ENCODE results near the gene SIAH3.

Gene SIAH3

GRCh38 chr13:45865414-45865813, 13.9 kb upstream of the SIAH3 start:
- Histone ChIP-seq H3K4me1 (ENCODE audit: control insufficient read depth, insufficient read depth, low read length, poor library complexity, severe bottlenecking) (no peaks in the 10 kb centered on the region), H3K27ac (ENCODE audit: insufficient read depth, low read length, poor library complexity, severe bottlenecking) (no peak overlapping the region), H3K4me3 (ENCODE audit: insufficient read depth, low read depth, low read length, poor library complexity, severe bottlenecking) (no peak overlapping the region), H3K9me3 (ENCODE audit: control insufficient read depth, low read length) (no peaks in the 10 kb centered on the region), H3K27me3 (replicated peaks; ENCODE audit: control insufficient read depth, insufficient read depth, low read length, poor library complexity, severe bottlenecking) (no peaks in the 10 kb centered on the region), H3K36me3 (ENCODE audit: control insufficient read depth, insufficient read depth, low read length) (no peaks in the 10 kb centered on the region)
- DNase-seq = no peak

DNA sequence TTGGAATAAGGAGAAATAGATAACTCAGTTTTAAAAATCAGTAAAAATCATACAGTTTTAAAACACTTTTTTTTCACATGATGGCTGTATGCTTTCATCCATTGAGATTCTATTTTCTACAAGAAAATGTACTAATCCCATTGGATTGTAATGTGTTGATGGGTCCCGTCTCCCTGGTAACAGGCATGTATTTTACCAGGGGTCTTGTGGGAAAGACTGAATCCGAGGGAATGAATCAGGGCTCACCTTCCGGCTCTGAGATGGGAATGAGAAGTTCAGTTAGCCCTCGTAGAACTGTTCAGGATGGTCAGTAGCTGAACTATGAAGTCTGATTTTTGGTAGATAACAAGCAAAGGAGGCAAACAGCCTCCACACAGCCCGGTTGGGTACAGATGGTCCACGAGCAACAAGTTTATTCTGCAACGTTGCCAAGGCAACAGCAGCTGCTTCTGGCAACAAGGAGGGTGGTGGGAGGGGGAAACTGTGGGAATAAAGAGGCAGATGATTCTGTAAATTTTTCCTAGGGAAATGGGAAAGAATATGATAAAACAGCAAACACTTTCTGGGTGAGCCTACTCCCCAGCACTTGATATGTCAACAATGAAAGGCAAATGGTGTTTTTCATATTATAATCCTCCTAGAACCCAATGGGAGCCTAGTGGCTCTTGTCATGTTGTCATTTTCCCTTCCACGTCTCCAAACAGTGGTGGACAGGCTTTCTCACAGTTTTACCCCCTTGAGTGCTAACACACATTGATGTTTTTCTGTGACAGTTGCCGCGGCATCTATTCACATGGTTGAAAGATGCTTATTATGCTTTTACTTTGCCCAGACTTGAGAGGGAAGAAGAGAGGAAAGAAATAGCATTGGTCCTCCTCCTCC, 12.4 kb upstream of the SIAH3 start:
- Histone ChIP-seq H3K36me3 (ENCODE audit: control insufficient read depth, insufficient read depth, low read length) (no peaks in the 10 kb centered on the region), H3K4me1 (ENCODE audit: control insufficient read depth, insufficient read depth, low read length, poor library complexity, severe bottlenecking) (no peaks in the 10 kb centered on the region), H3K9me3 (ENCODE audit: control insufficient read depth, low read length) (no peaks in the 10 kb centered on the region), H3K27ac (ENCODE audit: insufficient read depth, low read length, poor library complexity, severe bottlenecking) (no peak overlapping the region), H3K27me3 (replicated peaks; ENCODE audit: control insufficient read depth, insufficient read depth, low read length, poor library complexity, severe bottlenecking) (no peaks in the 10 kb centered on the region), H3K4me3 (ENCODE audit: insufficient read depth, low read depth, low read length, poor library complexity, severe bottlenecking) (no peak overlapping the region)
- DNase-seq = no peak

DNA sequence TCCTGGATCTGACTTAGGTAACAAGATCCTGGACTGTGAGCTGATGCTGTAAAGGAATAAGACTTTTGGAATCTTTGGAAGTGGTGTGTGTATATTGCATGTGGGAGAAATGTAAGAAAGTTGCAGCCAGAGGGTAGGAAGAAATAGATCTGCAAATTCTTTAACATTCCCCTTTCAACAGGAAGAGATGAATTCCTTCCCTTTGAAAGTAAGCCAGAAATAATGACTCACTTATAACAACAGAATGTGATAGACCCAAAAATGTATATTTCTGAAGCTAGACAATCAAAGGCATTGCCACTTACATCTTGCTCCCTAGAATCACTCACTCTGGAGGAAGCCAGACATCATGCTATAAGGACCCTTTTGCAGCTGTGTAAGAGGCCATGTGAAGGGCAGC, 9.8 kb upstream of the SIAH3 start:
- H3K36me3 ChIP-seq (ENCODE audit: control insufficient read depth, insufficient read depth, low read length) = no peaks in the 10 kb centered on the region
- DNase-seq = no peak
- H3K9me3 ChIP-seq (ENCODE audit: control insufficient read depth, low read length) = no peaks in the 10 kb centered on the region
- no peak overlapping the region for H3K27ac ChIP-seq (ENCODE audit: insufficient read depth, low read length, poor library complexity, severe bottlenecking)
- H3K4me1 ChIP-seq (ENCODE audit: control insufficient read depth, insufficient read depth, low read length, poor library complexity, severe bottlenecking) = no peaks in the 10 kb centered on the region
- no peak overlapping the region for H3K4me3 ChIP-seq (ENCODE audit: insufficient read depth, low read depth, low read length, poor library complexity, severe bottlenecking)
- no peaks in the 10 kb centered on the region for H3K27me3 ChIP-seq (replicated peaks; ENCODE audit: control insufficient read depth, insufficient read depth, low read length, poor library complexity, severe bottlenecking)

DNA sequence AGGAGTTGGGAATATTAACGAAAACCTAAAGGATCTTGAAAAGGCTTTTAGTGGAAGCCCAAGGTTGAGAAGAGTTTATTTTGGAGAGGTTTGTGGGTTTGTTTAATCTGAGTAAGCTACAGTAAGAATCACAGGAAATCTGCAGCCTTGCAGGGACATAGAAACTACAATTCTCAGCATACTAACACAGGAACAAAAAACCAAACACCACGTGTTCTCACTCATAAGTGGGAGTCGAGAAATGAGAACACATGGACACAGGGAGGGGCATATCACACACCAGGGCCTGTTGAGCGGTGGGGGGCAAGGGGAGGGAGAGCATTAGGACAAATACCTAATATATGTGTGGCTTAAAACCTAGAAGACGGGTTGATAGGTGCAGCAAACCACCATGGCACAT, 8.7 kb upstream of the SIAH3 start:
- Histone ChIP-seq H3K4me3 (ENCODE audit: insufficient read depth, low read depth, low read length, poor library complexity, severe bottlenecking) (no peak overlapping the region), H3K36me3 (ENCODE audit: control insufficient read depth, insufficient read depth, low read length) (no peaks in the 10 kb centered on the region), H3K9me3 (ENCODE audit: control insufficient read depth, low read length) (no peaks in the 10 kb centered on the region), H3K4me1 (ENCODE audit: control insufficient read depth, insufficient read depth, low read length, poor library complexity, severe bottlenecking) (no peaks in the 10 kb centered on the region), H3K27me3 (replicated peaks; ENCODE audit: control insufficient read depth, insufficient read depth, low read length, poor library complexity, severe bottlenecking) (no peaks in the 10 kb centered on the region), H3K27ac (ENCODE audit: insufficient read depth, low read length, poor library complexity, severe bottlenecking) (no peak overlapping the region)
- DNase-seq = no peak

DNA sequence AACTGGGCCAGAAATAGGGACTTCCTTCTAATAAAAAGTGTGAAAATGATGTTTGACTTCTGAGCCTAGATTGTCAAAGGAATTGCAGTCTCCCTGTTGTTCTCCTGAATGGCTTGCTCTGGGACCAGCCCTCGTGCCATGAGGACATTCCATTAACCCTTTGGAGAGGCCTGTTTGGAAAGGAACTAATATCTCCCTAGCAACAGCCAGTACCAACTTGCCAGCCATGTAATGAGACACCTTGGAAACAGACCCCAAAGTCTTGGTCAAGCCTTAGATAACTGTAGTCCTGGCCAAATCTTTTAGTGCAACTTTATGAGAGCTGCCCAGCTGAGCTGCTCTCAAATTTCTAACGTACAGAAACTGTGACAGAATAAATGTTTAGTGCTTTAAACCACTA, 8.2 kb upstream of the SIAH3 start:
- Histone ChIP-seq H3K4me1 (ENCODE audit: control insufficient read depth, insufficient read depth, low read length, poor library complexity, severe bottlenecking) (no peaks in the 10 kb centered on the region), H3K27ac (ENCODE audit: insufficient read depth, low read length, poor library complexity, severe bottlenecking) (no peak overlapping the region), H3K36me3 (ENCODE audit: control insufficient read depth, insufficient read depth, low read length) (no peaks in the 10 kb centered on the region), H3K9me3 (ENCODE audit: control insufficient read depth, low read length) (no peaks in the 10 kb centered on the region), H3K27me3 (replicated peaks; ENCODE audit: control insufficient read depth, insufficient read depth, low read length, poor library complexity, severe bottlenecking) (no peaks in the 10 kb centered on the region), H3K4me3 (ENCODE audit: insufficient read depth, low read depth, low read length, poor library complexity, severe bottlenecking) (no peak overlapping the region)
- no peak for DNase-seq

- Histone ChIP-seq H3K4me1 (ENCODE audit: control insufficient read depth, insufficient read depth, low read length, poor library complexity, severe bottlenecking) (peaks cover 18% of the 10 kb centered on the region), H3K4me3 (ENCODE audit: insufficient read depth, low read depth, low read length, poor library complexity, severe bottlenecking) (no peak overlapping the region), H3K27ac (ENCODE audit: insufficient read depth, low read length, poor library complexity, severe bottlenecking) (no peak overlapping the region), H3K9me3 (ENCODE audit: control insufficient read depth, low read length) (no peaks in the 10 kb centered on the region), H3K27me3 (replicated peaks; ENCODE audit: control insufficient read depth, insufficient read depth, low read length, poor library complexity, severe bottlenecking) (no peaks in the 10 kb centered on the region), H3K36me3 (ENCODE audit: control insufficient read depth, insufficient read depth, low read length) (no peaks in the 10 kb centered on the region)
- no peak for DNase-seq
These were observed 941 bp upstream of the SIAH3 start for GRCh38 chr13:45852494-45852893.

- DNase-seq = no peak
- Histone ChIP-seq H3K36me3 (ENCODE audit: control insufficient read depth, insufficient read depth, low read length) (no peaks in the 10 kb centered on the region), H3K4me3 (ENCODE audit: insufficient read depth, low read depth, low read length, poor library complexity, severe bottlenecking) (no peak overlapping the region)
These were observed 403 bp upstream of the SIAH3 start for GRCh38 chr13:45851956-45852355.

GRCh38 chr13:45850027-45850613, 1.4 kb downstream of the SIAH3 start:
- H3K4me1 ChIP-seq (ENCODE audit: control insufficient read depth, insufficient read depth, low read length, poor library complexity, severe bottlenecking) = peaks cover 20% of the 10 kb centered on the region
- H3K27ac ChIP-seq (ENCODE audit: insufficient read depth, low read length, poor library complexity, severe bottlenecking) = no peak overlapping the region
- H3K9me3 ChIP-seq (ENCODE audit: control insufficient read depth, low read length) = no peaks in the 10 kb centered on the region
- H3K36me3 ChIP-seq (ENCODE audit: control insufficient read depth, insufficient read depth, low read length) = no peaks in the 10 kb centered on the region
- peak overlapping the region; percentile 28 for H3K4me3 ChIP-seq (ENCODE audit: insufficient read depth, low read depth, low read length, poor library complexity, severe bottlenecking)
- no peak for DNase-seq
- H3K27me3 ChIP-seq (replicated peaks; ENCODE audit: control insufficient read depth, insufficient read depth, low read length, poor library complexity, severe bottlenecking) = no peaks in the 10 kb centered on the region

More at GRCh38 chr13:45851956-45852355, 403 bp upstream of the SIAH3 start:
- H3K27ac ChIP-seq (ENCODE audit: insufficient read depth, low read length, poor library complexity, severe bottlenecking) = no peak overlapping the region
- H3K9me3 ChIP-seq (ENCODE audit: control insufficient read depth, low read length) = no peaks in the 10 kb centered on the region
- H3K27me3 ChIP-seq (replicated peaks; ENCODE audit: control insufficient read depth, insufficient read depth, low read length, poor library complexity, severe bottlenecking) = no peaks in the 10 kb centered on the region
- peaks cover 20% of the 10 kb centered on the region for H3K4me1 ChIP-seq (ENCODE audit: control insufficient read depth, insufficient read depth, low read length, poor library complexity, severe bottlenecking)

- Histone ChIP-seq H3K27ac (ENCODE audit: insufficient read depth, low read length, poor library complexity, severe bottlenecking) (no peak overlapping the region), H3K4me3 (ENCODE audit: insufficient read depth, low read depth, low read length, poor library complexity, severe bottlenecking) (no peak overlapping the region), H3K4me1 (ENCODE audit: control insufficient read depth, insufficient read depth, low read length, poor library complexity, severe bottlenecking) (peaks cover 20% of the 10 kb centered on the region), H3K9me3 (ENCODE audit: control insufficient read depth, low read length) (no peaks in the 10 kb centered on the region), H3K36me3 (ENCODE audit: control insufficient read depth, insufficient read depth, low read length) (no peaks in the 10 kb centered on the region), H3K27me3 (replicated peaks; ENCODE audit: control insufficient read depth, insufficient read depth, low read length, poor library complexity, severe bottlenecking) (no peaks in the 10 kb centered on the region)
- no peak for DNase-seq
These were observed 2.1 kb downstream of the SIAH3 start for GRCh38 chr13:45849408-45849807.

DNA sequence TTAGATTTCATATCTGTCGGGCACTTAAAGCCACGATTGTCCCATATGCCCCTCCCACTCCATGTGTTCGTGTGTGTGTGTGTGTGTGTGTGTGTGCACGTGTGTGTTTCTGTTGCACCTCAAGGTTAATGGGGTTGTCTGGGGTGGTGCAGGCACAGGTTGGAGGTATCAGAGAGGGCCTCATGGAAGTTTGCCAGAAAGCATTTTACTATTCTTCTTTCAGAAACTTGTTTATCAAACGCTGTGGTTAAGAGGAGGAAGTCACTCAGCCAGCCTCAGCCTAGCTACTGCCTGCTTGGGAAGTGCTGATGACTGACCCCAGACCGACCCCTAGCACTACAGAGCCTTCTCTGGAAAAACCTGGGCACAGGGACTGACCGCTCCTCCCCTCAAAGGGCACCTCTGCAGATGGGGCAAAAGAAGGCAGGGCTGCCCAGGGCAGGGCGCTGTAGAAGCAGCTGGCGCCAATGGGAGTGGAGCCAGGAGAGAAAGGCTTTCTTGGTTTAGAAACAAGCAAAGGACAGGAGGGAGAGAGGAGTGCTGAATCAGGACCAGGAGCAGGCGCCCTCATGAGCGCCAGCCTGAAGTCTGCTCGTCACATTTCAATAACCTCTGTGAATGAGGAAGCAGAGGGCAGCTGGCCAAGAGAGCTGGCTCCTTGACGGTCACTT, 3.9 kb downstream of the SIAH3 start:
- DNase-seq = peak in 2 of 3 donors; percentile 14 to 17
- H3K4me3 ChIP-seq (ENCODE audit: insufficient read depth, low read depth, low read length, poor library complexity, severe bottlenecking) = no peak overlapping the region
- H3K27ac ChIP-seq (ENCODE audit: insufficient read depth, low read length, poor library complexity, severe bottlenecking) = no peak overlapping the region

More for the DNA sequence above, 3.9 kb downstream of the SIAH3 start:
- no peaks in the 10 kb centered on the region for H3K36me3 ChIP-seq (ENCODE audit: control insufficient read depth, insufficient read depth, low read length)
- no peaks in the 10 kb centered on the region for H3K9me3 ChIP-seq (ENCODE audit: control insufficient read depth, low read length)
- H3K27me3 ChIP-seq (replicated peaks; ENCODE audit: control insufficient read depth, insufficient read depth, low read length, poor library complexity, severe bottlenecking) = no peaks in the 10 kb centered on the region
- peaks cover 20% of the 10 kb centered on the region for H3K4me1 ChIP-seq (ENCODE audit: control insufficient read depth, insufficient read depth, low read length, poor library complexity, severe bottlenecking)

Data from effector memory CD4-positive, alpha-beta T cell (primary cell).